GM19324 (cell line): ENCODE measurements around the gene SOWAHB.

Experiments used
- ATAC-seq: cut with Tn5 transposase; IDR thresholded peaks from one replicate; pipeline ENCODE4 v1.9.1; 2021; ENCODE audit warnings: mild to moderate bottlenecking, moderate library complexity; ENCODE audit not compliant: unreplicated experiment, low FRiP score

The SOWAHB gene, protein sequence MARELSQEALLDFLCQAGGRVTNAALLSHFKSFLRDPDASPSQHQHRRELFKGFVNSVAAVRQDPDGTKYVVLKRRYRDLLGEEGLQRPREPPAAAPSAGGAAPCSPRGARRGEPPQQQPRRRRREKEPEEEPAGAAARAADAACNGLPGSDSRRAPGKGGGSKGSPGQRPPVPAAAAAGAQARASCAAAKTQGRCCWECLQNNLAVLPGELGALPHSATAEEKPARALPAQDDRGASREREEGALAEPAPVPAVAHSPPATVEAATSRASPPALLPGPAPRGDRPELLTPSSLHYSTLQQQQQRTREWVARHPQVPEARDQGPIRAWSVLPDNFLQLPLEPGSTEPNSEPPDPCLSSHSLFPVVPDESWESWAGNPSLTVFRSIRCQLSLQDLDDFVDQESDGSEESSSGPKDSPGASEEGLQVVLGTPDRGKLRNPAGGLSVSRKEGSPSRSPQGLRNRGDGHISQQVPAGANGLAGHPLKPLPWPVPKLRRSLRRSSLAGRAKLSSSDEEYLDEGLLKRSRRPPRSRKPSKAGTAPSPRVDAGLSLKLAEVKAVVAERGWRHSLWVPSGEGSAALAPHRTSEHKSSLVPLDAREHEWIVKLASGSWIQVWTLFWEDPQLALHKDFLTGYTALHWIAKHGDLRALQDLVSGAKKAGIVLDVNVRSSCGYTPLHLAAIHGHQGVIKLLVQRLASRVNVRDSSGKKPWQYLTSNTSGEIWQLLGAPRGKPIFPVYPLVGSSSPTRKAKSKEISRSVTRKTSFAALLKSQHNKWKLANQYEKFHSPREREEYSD

DNA sequence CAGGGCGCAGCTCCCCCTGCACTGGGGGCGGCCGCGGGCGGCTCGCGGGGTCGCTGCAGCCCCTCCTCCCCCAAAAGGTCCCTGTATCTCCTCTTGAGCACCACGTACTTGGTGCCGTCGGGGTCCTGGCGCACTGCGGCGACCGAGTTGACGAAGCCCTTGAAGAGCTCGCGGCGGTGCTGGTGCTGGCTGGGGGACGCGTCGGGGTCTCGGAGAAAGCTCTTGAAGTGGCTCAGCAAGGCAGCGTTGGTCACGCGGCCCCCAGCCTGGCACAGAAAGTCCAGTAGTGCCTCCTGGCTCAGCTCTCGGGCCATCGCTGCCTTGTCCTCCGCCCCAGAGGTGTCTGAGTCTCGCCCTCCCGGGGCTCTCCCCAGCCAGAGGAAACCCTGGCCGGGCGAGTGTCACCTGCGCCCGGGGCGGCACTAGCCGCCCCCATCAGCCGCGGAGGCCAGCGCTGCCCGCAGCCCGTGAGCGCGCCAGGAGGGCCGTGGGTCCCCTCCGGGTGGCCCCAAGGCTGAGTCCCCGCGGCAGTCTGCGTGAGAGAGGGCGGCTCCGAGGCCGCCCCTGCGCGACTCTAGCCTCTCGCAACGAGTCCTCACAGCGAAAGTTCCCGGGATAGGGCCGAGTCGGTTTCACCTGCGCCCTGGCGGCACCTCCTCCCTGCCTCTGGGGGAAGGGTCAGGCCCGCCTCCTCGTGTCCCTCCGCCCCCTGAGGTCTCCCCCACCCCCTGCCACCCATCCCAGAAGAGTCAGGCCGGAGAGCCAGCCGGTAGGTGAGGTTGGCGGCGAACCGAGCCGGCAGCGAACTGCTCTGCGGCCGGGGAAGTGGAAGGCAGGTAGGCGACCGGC, at the start of gene SOWAHB:
TSS of gene SOWAHB (minus strand) at position 609 of the 849 bp plus-strand sequence. CDS start at position 314, 295 bp downstream.
- ATAC-seq, result peak; percentile 54

DNA sequence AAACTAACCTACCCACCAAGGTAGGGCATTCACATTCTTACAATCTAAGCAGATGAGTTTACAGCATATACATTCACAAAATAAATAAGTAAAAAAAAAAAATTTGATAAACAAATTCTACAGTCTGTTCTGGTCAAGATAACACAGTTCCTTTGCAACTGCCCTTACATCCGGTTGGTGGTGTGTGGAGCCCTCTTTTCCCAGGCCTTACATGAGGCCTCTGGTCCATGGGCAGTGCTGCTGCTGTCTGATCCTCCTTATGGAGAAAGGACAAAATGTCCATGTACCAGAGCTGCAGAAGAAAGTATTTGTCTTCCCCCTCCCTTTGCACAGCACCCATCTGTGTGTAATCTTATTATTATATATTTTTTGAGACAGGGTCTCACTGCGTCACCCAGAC, 49.4 kb upstream of the SOWAHB start:
- no peak for ATAC-seq

- no peak for ATAC-seq
These were observed 45.8 kb upstream of the SOWAHB start for GRCh38 chr4:76943790-76944189.

- no peak for ATAC-seq
These were observed 45.2 kb upstream of the SOWAHB start for GRCh38 chr4:76943129-76943620.

GRCh38 chr4:76939184-76939583, 41.2 kb upstream of the SOWAHB start:
- no peak for ATAC-seq

- no peak for ATAC-seq
These were observed 33.8 kb upstream of the SOWAHB start for GRCh38 chr4:76931576-76932276.

DNA sequence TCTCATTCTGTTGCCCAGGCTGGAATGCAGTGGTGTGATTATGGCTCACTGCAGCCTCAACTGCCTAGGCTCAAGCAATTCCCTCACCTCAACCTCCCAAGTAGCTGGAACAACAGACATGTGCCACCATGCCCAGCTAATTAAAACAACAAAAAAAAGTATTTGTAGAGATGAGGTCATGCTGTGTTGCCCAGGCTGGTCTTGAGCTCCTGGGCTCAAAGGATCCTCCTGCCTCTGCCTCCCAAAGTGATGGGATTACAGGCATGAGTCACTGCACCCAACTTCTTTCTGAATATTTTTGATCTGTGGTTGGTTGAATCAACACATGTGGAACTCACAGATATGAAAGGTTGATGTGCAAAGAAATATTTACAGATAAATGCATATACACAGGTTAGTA, 33.1 kb upstream of the SOWAHB start:
- ATAC-seq, result no peak

- ATAC-seq, result no peak
These were observed 32.7 kb upstream of the SOWAHB start for GRCh38 chr4:76930685-76931084.

DNA sequence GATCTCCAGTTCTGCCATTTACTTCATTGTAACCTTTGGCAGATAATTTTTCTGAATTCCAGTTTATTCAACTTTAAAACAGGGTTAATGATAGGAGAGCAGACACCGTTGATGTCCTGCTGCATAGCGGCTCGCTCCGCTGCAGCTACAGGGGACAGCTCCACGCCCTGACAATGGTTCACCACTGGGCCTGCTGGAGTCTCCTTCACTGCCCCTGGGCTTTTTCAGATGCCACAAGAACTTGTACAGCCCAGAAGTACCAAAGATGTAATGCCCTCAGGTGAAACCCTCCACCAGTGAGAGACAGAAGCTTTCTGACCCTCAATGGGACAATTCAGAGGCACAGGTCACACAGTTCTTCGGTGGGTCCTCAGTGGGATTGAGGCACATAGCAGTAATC, 28.9 kb upstream of the SOWAHB start:
- ATAC-seq, result no peak

DNA sequence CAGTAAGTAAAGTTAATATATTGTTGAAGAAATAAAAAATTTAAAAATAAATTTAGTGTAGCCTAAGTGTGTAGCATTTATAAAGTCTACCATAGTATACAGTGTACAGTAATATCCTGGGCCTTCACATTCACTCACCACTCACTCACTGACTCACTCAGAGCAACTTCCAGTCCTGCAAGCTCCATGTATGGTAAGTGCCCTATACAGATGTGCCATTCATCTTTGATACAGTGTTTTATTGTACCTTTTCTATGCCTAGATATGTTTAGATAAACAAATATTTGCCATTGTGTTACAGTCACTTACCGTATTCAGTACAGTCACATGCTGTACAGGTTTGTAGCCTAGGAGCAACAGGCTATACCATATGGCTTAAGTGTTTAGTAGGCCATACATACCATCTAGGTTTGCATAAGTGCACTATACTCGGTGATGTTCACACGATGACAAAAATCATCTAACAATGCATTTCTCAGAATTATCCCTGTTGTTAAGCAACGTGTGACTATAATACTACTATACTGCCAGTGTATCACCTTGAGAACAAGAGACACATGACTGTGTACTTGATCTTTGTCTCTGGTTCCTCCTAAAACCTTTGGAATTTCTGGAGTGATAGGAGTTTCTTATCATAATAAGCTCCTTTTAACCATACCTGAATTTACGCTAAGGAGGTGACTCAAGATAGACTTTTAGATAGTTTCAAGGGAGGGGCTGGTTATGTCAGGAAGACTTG, 25.8 kb upstream of the SOWAHB start:
- no peak for ATAC-seq

GRCh38 chr4:76920715-76921114, 22.8 kb upstream of the SOWAHB start:
- no peak for ATAC-seq

DNA sequence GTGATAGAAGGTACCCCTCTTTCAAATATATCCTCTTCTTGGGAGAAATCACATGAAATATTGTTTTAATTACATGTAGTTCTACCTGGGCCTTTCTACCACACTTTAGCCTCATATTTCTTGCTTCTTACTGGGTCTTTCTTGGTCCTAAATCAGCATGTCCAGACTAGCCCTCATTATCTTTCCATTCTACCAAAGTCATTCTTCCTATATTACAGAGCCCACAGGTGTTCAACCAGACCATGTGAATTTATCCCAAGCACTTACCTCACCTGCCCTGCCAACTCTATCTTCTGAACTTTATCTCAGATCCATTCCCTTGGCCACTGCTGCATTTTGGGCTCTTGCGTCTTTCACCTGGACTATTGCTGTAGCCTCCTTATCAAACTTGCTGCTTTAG, 11.8 kb upstream of the SOWAHB start:
- ATAC-seq, result no peak

- ATAC-seq, result no peak
These were observed 7.6 kb upstream of the SOWAHB start for GRCh38 chr4:76905521-76905920.

GRCh38 chr4:76904646-76905190, 6.8 kb upstream of the SOWAHB start:
- ATAC-seq, result no peak

GRCh38 chr4:76902233-76902890, 4.4 kb upstream of the SOWAHB start:
- ATAC-seq, result no peak

DNA sequence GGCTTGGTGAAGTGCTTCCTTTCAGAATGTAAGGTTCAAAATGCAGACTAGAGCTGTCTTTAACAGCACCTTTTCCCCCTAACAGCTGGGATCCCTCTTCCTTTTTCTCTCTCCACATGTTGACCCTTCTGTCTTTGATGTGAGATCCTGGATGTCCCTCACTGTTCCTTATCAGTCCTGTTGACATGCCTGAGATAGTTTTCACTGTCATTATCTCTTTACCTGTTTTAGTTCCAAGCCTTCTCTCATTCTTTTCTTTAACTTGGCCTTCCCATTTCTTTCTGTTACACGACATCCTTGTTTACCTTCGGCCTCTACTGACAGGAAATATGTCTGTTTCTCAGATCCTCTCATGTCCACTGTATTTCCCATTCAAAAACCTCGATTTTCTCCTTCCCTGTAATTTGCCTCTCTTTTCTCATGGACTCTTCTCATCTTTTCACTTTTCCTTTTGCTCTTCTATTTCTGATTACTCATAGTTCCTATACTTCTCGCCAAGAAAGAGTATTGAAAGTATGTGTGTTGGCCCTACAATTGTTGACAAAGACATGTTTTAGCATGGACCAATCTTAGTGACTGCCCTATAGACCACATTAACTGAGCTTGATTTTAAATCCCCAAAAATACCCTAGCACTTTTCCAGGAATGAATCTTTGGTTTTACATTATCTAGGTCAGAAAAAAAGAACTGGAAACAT, 1.2 kb upstream of the SOWAHB start:
- ATAC-seq, result no peak

DNA sequence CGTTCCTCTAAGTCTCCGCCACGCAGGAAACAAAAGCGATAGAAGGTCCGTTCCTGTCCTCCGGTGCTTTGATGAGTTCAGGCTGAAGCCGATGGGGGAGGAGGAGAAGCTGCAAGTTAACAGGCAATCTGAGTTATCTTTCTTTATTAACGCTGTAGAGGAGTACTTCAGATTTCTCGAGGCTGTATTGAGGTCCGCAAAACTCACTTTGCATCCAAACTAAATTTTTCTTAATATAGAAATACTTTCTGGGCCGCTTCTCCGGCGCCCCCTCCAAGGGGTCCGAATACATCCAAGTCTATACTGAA, 395 bp upstream of the SOWAHB start:
- ATAC-seq, result no peak
